Keratinocyte (primary cell): ENCODE data around the gene FAM53B. TPM values are rescaled to one million over a fixed set of nuclear protein-coding genes. Genes with fewer than 3 reads are reported as not detected.
A peak's percentile ranks its signal among the peaks of the same experiment; 100 is the strongest.

ENCODE experiments used
- DNase-seq: peaks from one replicate; pipeline ENCODE4 v3.0.0-alpha.2; 2011; ENCODE audit warnings: low read depth, missing footprints, low spot score
- FAIRE-seq: peaks from 2 replicates; lab custom pipeline; 2011; peaks lifted over from hg19 to GRCh38; lab: Jason Lieb, UNC
- H2AFZ ChIP-seq: 2 replicates; pipeline ENCODE4 v1.6.0; 2012; ENCODE audit warnings: low read length, control low read depth, inconsistent platforms; ENCODE audit not compliant: control insufficient read depth
- H3K27ac ChIP-seq: 2 replicates; pipeline ENCODE4 v1.5.1; 2011; ENCODE audit warnings: low read length; ENCODE audit not compliant: control insufficient read depth, insufficient read depth
- H3K27me3 ChIP-seq: 3 replicates; pipeline ENCODE4 v1.6.0; 2011; ENCODE audit warnings: low read length; ENCODE audit not compliant: control insufficient read depth, insufficient read depth; ENCODE audit errors: extremely low read depth
- H3K36me3 ChIP-seq, 2 experiments: 2 replicates in 1 of 2; 3 replicates in 1 of 2; pipeline ENCODE4 v1.5.1; 2011; ENCODE audit warnings: low read length in 2 of 2, mild to moderate bottlenecking in 1 of 2; ENCODE audit not compliant: control insufficient read depth in 2 of 2, insufficient read depth in 2 of 2; ENCODE audit errors: extremely low read depth in 1 of 2
- H3K4me1 ChIP-seq: 3 replicates; pipeline ENCODE4 v1.5.1; 2011; ENCODE audit warnings: low read length; ENCODE audit not compliant: control insufficient read depth, insufficient read depth; ENCODE audit errors: extremely low read depth
- H3K4me2 ChIP-seq: 3 replicates; pipeline ENCODE4 v1.6.0; 2011; ENCODE audit warnings: low read depth, low read length; ENCODE audit not compliant: control insufficient read depth, insufficient read depth; ENCODE audit errors: extremely low read depth
- H3K4me3 ChIP-seq, 3 experiments: fragments of 200-600 bp in 1 of 3; sonication (generic) in 1 of 3; 2 replicates in 2 of 3; 3 replicates in 1 of 3; pipeline ENCODE4 v1.5.1; 2011 to 2016; ENCODE audit warnings: low read length in 3 of 3, mild to moderate bottlenecking in 3 of 3, control low read depth in 2 of 3, inconsistent platforms in 1 of 3, low read depth in 1 of 3, mixed read lengths in 1 of 3, mixed run types in 1 of 3, moderate library complexity in 1 of 3; ENCODE audit not compliant: control insufficient read depth in 2 of 3, insufficient read depth in 2 of 3; ENCODE audit errors: extremely low read depth in 1 of 3
- H3K79me2 ChIP-seq: 2 replicates; pipeline ENCODE4 v1.6.0; 2012; ENCODE audit warnings: low read length; ENCODE audit not compliant: control insufficient read depth, insufficient read depth
- H3K9ac ChIP-seq: 3 replicates; pipeline ENCODE4 v1.6.0; 2011; ENCODE audit warnings: low read length; ENCODE audit not compliant: control insufficient read depth, insufficient read depth; ENCODE audit errors: extremely low read depth
- H3K9me1 ChIP-seq: 3 replicates; pipeline ENCODE4 v1.6.0; 2011; ENCODE audit warnings: low read length; ENCODE audit not compliant: control insufficient read depth, insufficient read depth; ENCODE audit errors: extremely low read depth
- H3K9me3 ChIP-seq: 2 replicates; pipeline ENCODE4 v1.5.1; 2012; ENCODE audit warnings: low read depth, low read length; ENCODE audit not compliant: control insufficient read depth
- H4K20me1 ChIP-seq: 3 replicates; pipeline ENCODE4 v1.6.0; 2011; ENCODE audit warnings: low read length; ENCODE audit not compliant: control insufficient read depth, insufficient read depth; ENCODE audit errors: extremely low read depth
- CTCF ChIP-seq, 3 experiments: IDR thresholded peaks in 1 of 3; conservative IDR thresholded peaks in 1 of 3; optimal IDR thresholded peaks in 1 of 3; 2 replicates in 2 of 3; 3 replicates in 1 of 3; pipeline versions ENCODE3 to v1.5.1; 2011; ENCODE audit warnings: low read length in 3 of 3, mild to moderate bottlenecking in 3 of 3, moderate library complexity in 2 of 3, control low read depth in 1 of 3, inconsistent platforms in 1 of 3; ENCODE audit not compliant: insufficient read depth in 2 of 3; ENCODE audit errors: extremely low read depth in 1 of 3
- EZH2 ChIP-seq: IDR thresholded peaks from one replicate; pipeline ENCODE4 v1.6.1; 2012; ENCODE audit warnings: inconsistent platforms, mild to moderate bottlenecking, low read length, moderate library complexity
- dilution Hi-C: fragments of 300-500 bp; cut with MboI; formaldehyde crosslinking; loops from one replicate; pipeline ENCODE4 v1.7.0; 2020; ENCODE audit warnings: low sequenced_read_pairs; ENCODE audit not compliant: extremely low pct_ligation_motif_present
- polyA plus RNA-seq, 5 experiments: library from polyadenylated mRNA; depleted of rRNA in 3 of 5; stranded (reverse) in 3 of 5; stranded (forward) in 1 of 5; unstranded in 1 of 5; fragments of >200 nt; gene quantifications; 1 replicate in 1 of 5; 2 replicates in 3 of 5; 3 replicates in 1 of 5; pipeline versions ENCODE4 v1.2.1 to v1.2.3, GENCODE V29; 2011 to 2012; ENCODE audit warnings: missing spikeins in 2 of 5, low read depth in 1 of 5, low replicate concordance in 1 of 5

Gene FAM53B
- polyA plus RNA-seq, 1 donor (not counting 4 experiments of a cell fraction or from before 2014, with no cell fraction given): 8.6 TPM

- peak; percentile 53 for DNase-seq
- no peaks in the 10 kb centered on the region for H3K27me3 ChIP-seq
- H3K27ac ChIP-seq: no peak overlapping the region
- no peak overlapping the region for H3K9ac ChIP-seq
- TF ChIP-seq CTCF (optimal IDR thresholded peaks at IDR 0.05 in 1 of 3, IDR thresholded peaks at IDR 0.05 in 1 of 3, conservative IDR thresholded peaks at IDR 0.05 in 1 of 3; ENCODE audit: extremely low read depth in 1 of 3, insufficient read depth in 2 of 3, low read length in 3 of 3) (no peak), EZH2 (no peak)
- H3K4me2 ChIP-seq: peak overlapping the region; percentile 9
- H3K9me3 ChIP-seq: no peaks in the 10 kb centered on the region
- dilution Hi-C loops: no loop called here
- no peak overlapping the region for H3K4me3 ChIP-seq
- H2AFZ ChIP-seq: no peak overlapping the region
- H3K4me1 ChIP-seq: peaks cover 15% of the 10 kb centered on the region
- peaks cover 12 to 14% of the 10 kb centered on the region in 2 experiments for H3K36me3 ChIP-seq
- H4K20me1 ChIP-seq: peaks cover 6% of the 10 kb centered on the region
- peaks cover 3% of the 10 kb centered on the region for H3K79me2 ChIP-seq
- peak; percentile 94 for FAIRE-seq
- H3K9me1 ChIP-seq: peaks cover 9% of the 10 kb centered on the region
Measured at GRCh38 chr10:124688889-124689670, 55.1 kb downstream of the FAM53B start.

GRCh38 chr10:124688386-124688785, 55.8 kb downstream of the FAM53B start:
- peaks cover 15% of the 10 kb centered on the region for H3K4me1 ChIP-seq
- TF ChIP-seq CTCF (optimal IDR thresholded peaks at IDR 0.05 in 1 of 3, IDR thresholded peaks at IDR 0.05 in 1 of 3, conservative IDR thresholded peaks at IDR 0.05 in 1 of 3; ENCODE audit: extremely low read depth in 1 of 3, insufficient read depth in 2 of 3, low read length in 3 of 3): no peak
- TF ChIP-seq EZH2: no peak
- H3K27me3 ChIP-seq: no peaks in the 10 kb centered on the region
- dilution Hi-C loops: no loop called here
- peaks cover 12 to 17% of the 10 kb centered on the region in 2 experiments for H3K36me3 ChIP-seq
- H3K27ac ChIP-seq: no peak overlapping the region
- H2AFZ ChIP-seq: no peak overlapping the region
- peaks cover 9% of the 10 kb centered on the region for H3K9me1 ChIP-seq
- no peak for FAIRE-seq
- no peak overlapping the region for H3K4me3 ChIP-seq
- peak overlapping the region; percentile 9 for H3K4me2 ChIP-seq
- no peak for DNase-seq
- H3K9ac ChIP-seq: no peak overlapping the region
- H3K9me3 ChIP-seq: no peaks in the 10 kb centered on the region
- H4K20me1 ChIP-seq: peaks cover 6% of the 10 kb centered on the region
- peaks cover 5% of the 10 kb centered on the region for H3K79me2 ChIP-seq
